Esophagus muscularis mucosa (tissue), 4 donors: Measurements from ENCODE around the gene ACAT2. TPM values are rescaled to one million over a fixed set of nuclear protein-coding genes. Genes with fewer than 3 reads are reported as not detected.

Experiments used
- DNase-seq: peaks from one replicate; pipeline ENCODE4 v3.0.0-alpha.2; 2017; ENCODE audit errors: extremely low spot score
- H3K27ac ChIP-seq, 4 donors: fragments of 200-600 bp; sonication (generic); replicated peaks in 1 of 4; 1 replicate in 3 of 4; 2 replicates in 1 of 4; pipeline ENCODE4 v1.5.1; 2016 to 2019; ENCODE audit warnings: mild to moderate bottlenecking in 1 of 4
- H3K27me3 ChIP-seq, 4 donors: fragments of 200-600 bp; sonication (generic); one replicate each; pipeline versions ENCODE4 v1.5.1 to v1.6.0; 2016 to 2019
- H3K36me3 ChIP-seq, 4 donors: fragments of 200-600 bp; sonication (generic); one replicate each; pipeline ENCODE4 v1.5.1; 2016 to 2019
- H3K4me1 ChIP-seq, 4 donors: fragments of 200-600 bp; sonication (generic); one replicate each; pipeline ENCODE4 v1.5.1; 2016 to 2019
- H3K4me3 ChIP-seq, 4 donors: fragments of 200-600 bp; sonication (generic); 1 replicate in 2 of 4; 2 replicates in 2 of 4; pipeline ENCODE4 v1.5.1; 2016 to 2019; ENCODE audit warnings: mild to moderate bottlenecking in 4 of 4, moderate library complexity in 1 of 4
- H3K9me3 ChIP-seq, 4 donors: fragments of 200-600 bp; sonication (generic); 1 replicate in 3 of 4; 2 replicates in 1 of 4; pipeline ENCODE4 v1.5.1; 2016 to 2019
- CTCF ChIP-seq, 3 experiments: fragments of 200-600 bp in 2 of 3; fragments of 450-650 bp in 1 of 3; sonication (generic) in 2 of 3; IDR thresholded peaks; one replicate each; pipeline ENCODE4 v1.5.1; 2017 to 2019; ENCODE audit warnings: antibody characterized with exemption in 3 of 3, mild to moderate bottlenecking in 2 of 3, moderate library complexity in 1 of 3
- EP300 ChIP-seq: sonication (generic); formaldehyde crosslinking; IDR thresholded peaks from one replicate; pipeline ENCODE4 v1.6.1; 2017; ENCODE audit warnings: antibody characterized with exemption
- POLR2A ChIP-seq: fragments of 450-650 bp; IDR thresholded peaks from one replicate; pipeline ENCODE4 v1.6.1; 2017; ENCODE audit warnings: antibody characterized with exemption, moderate library complexity, mild to moderate bottlenecking, low read depth
- POLR2AphosphoS5 ChIP-seq, 2 donors: sonication (generic); formaldehyde crosslinking; IDR thresholded peaks; one replicate each; pipeline ENCODE4 v1.6.1; 2017; ENCODE audit warnings: antibody characterized with exemption in 2 of 2
- WGBS: methylation state at CpG from one replicate; pipeline ENCODE4 v1.1.5; 2018; 5-methylcytosine and 5-hydroxymethylcytosine counted together
- intact Hi-C: fragments of 100-400 bp; cut with DNase I; formaldehyde crosslinking; loops from one replicate; pipeline ENCODE4 v1.15.1; 2023
- total RNA-seq, 4 donors: library from RNA; depleted of rRNA; stranded (reverse); fragments of >200 nt; gene quantifications; one replicate each; pipeline versions ENCODE4 v1.1.0 to v1.2.1, GENCODE V29; 2016

Gene ACAT2
- total RNA-seq, 4 donors from 2014 or later: 4.7 to 9.1 (median 6.9) TPM

GRCh38 chr6:159817951-159818739 lies 56.3 kb downstream of the ACAT2 start:
- intact Hi-C loops: no loop called here
- TF ChIP-seq EP300 (no peak), POLR2A (no peak), POLR2AphosphoS5 (IDR thresholded peaks at IDR 0.05) (no peak), CTCF (IDR thresholded peaks at IDR 0.05) (no peak)
- WGBS: 91% methylated on average over 20 of the region's 23 CpGs

GRCh38 chr6:159819098-159819497 lies 57.3 kb downstream of the ACAT2 start:
- H3K9me3 ChIP-seq: no peaks in the 10 kb centered on the region
- no peak for DNase-seq
- no peak overlapping the region for H3K27ac ChIP-seq
- H3K27me3 ChIP-seq: no peaks in the 10 kb centered on the region
- peaks cover 0 to 6% (median 0%) of the 10 kb centered on the region in 4 donors for H3K36me3 ChIP-seq
- H3K4me3 ChIP-seq: no peak overlapping the region
- no peaks in the 10 kb centered on the region for H3K4me1 ChIP-seq
- no peak for TF ChIP-seq EP300
- TF ChIP-seq POLR2A: no peak
- no peak for TF ChIP-seq POLR2AphosphoS5 (IDR thresholded peaks at IDR 0.05)
- TF ChIP-seq CTCF (IDR thresholded peaks at IDR 0.05): no peak
- intact Hi-C loops: no loop called here
- WGBS: 87% methylated on average over 12 of the region's 16 CpGs

More at GRCh38 chr6:159817951-159818739, 56.3 kb downstream of the ACAT2 start:
- no peak for DNase-seq
- H3K27me3 ChIP-seq: no peaks in the 10 kb centered on the region
- no peaks in the 10 kb centered on the region for H3K4me1 ChIP-seq
- no peak overlapping the region for H3K27ac ChIP-seq
- H3K36me3 ChIP-seq: peaks cover 0 to 13% (median 0%) of the 10 kb centered on the region in 4 donors
- H3K9me3 ChIP-seq: no peaks in the 10 kb centered on the region
- H3K4me3 ChIP-seq: no peak overlapping the region

GRCh38 chr6:159819932-159820640 lies 58.2 kb downstream of the ACAT2 start:
- TF ChIP-seq POLR2A: no peak
- TF ChIP-seq POLR2AphosphoS5 (IDR thresholded peaks at IDR 0.05): no peak
- TF ChIP-seq EP300: no peak
- no peak for TF ChIP-seq CTCF (IDR thresholded peaks at IDR 0.05)
- WGBS: 62% methylated on average over 27 of the region's 28 CpGs
- DNase-seq: no peak

GRCh38 chr6:159821122-159821521 lies 59.3 kb downstream of the ACAT2 start:
- Histone ChIP-seq H3K4me1 (no peaks in the 10 kb centered on the region), H3K4me3 (no peak overlapping the region), H3K27ac (no peak overlapping the region), H3K36me3 (peaks cover 0 to 4% (median 0%) of the 10 kb centered on the region in 4 donors), H3K27me3 (no peaks in the 10 kb centered on the region), H3K9me3 (no peaks in the 10 kb centered on the region)
- 78% methylated on average over 10 of the region's 11 CpGs for WGBS
- DNase-seq: no peak
- intact Hi-C loops: no loop called here
- TF ChIP-seq POLR2A (no peak), CTCF (IDR thresholded peaks at IDR 0.05) (no peak), POLR2AphosphoS5 (IDR thresholded peaks at IDR 0.05) (no peak), EP300 (no peak)

More at GRCh38 chr6:159819932-159820640, 58.2 kb downstream of the ACAT2 start:
- no peak overlapping the region for H3K4me3 ChIP-seq
- H3K27me3 ChIP-seq: no peaks in the 10 kb centered on the region
- H3K4me1 ChIP-seq: no peaks in the 10 kb centered on the region
- peaks cover 0 to 4% (median 0%) of the 10 kb centered on the region in 4 donors for H3K36me3 ChIP-seq
- H3K9me3 ChIP-seq: no peaks in the 10 kb centered on the region
- H3K27ac ChIP-seq: no peak overlapping the region
- intact Hi-C loops: no loop called here
